Epidermal melanocyte (primary cell): ENCODE results near the gene TSPAN13.

Experiments used
- DNase-seq: peaks from one replicate; pipeline ENCODE4 v3.0.0; 2011; ENCODE audit warnings: low spot score; ENCODE audit not compliant: insufficient read length

TSPAN13 gene

GRCh38 chr7:16753102-16753931 lies at the start of gene TSPAN13:
Gene TSPAN13 (plus strand): TSS chr7:16753755. CDS start chr7:16753968, 213 bp downstream.
- DNase-seq = peak; percentile 39

DNA sequence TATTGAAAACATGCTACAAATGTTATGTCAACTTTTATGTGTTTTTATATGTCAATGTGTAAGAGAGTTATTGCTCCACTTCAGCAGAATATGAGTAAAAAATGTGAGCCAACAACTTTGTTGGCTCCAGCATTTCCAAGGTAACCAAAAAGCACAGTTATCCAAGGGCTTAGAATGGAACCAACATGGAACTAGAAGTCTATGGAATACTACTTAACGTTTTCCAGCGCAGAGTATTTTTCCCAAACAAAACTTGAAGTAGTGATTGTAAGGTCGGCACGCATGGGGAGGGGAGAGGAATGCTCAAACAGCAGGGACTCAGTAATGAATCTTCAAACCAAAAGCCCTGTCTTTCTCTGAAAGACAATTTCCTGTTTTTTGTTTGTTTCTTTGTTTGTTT lies 45.0 kb upstream of the TSPAN13 start:
- no peak for DNase-seq

- no peak for DNase-seq
Observed at GRCh38 chr7:16708980-16709379, 44.6 kb upstream of the TSPAN13 start.

GRCh38 chr7:16710651-16711050 lies 42.9 kb upstream of the TSPAN13 start:
- DNase-seq = no peak

GRCh38 chr7:16711730-16712129 lies 41.8 kb upstream of the TSPAN13 start:
- DNase-seq = no peak

DNA sequence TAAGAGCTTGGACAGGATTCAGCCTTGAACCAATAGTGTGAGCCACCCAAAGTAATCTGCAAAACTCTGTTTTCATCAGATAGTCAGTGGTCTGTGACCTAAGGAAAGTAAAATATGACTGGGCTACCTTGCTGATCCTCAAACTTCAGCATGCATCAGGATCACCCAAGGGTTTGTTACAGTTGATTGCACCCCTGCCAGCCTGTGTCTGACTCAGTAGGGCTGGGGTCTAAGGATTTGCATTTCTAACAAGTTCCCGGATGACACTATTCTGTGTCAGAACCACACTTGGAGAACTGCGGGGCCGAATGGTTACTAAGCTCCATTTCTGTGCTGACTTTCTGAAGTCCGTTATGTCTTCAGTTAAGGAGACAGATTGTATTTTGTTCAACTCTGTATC lies 40.6 kb upstream of the TSPAN13 start:
- DNase-seq = no peak

GRCh38 chr7:16715928-16716327 lies 37.6 kb upstream of the TSPAN13 start:
- no peak for DNase-seq

DNA sequence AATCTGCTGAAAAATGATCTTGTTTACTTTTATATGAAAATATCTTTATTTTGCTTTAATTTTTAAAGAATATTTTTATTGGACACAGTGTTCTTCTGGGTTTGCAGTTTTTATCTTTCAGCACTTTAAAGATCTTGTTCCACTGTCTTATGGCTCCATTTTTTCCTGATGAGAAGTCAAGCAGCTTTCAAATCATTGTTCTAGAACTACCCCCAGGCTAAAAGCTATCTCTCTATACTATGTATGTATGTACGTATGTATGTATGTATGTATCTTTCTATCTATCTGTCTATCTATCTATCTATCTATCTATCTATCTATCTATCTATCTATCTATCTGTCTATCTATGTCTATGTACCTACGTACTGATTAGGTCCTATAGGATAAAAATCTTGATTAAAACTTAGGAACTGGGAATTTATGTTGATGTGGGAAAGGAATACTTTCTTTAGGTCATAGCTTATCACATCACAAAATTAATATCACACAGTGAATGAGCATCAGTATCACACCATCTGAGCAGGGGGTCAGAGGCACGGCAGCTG lies 35.4 kb upstream of the TSPAN13 start:
- no peak for DNase-seq

DNA sequence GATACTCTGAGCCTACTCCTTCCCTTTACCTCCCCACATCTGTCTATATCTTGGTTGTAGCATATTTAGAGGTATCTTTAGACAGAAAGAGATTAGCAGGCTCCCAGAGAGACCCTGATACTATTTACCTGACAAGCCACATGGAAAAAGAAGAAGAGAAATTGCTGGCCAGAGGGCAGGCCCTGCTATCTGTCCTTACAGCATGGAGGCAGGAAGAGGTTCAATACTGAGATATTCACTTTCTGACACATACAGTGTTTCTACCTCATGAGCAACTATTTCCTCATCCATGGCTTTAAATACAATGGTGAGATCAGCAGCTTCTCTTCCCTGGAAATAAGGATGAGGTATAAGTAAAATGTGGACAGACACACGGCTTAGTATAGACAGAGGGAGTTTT lies 33.9 kb upstream of the TSPAN13 start:
- DNase-seq = no peak

- DNase-seq = no peak
Observed at GRCh38 chr7:16721541-16721940, 32.0 kb upstream of the TSPAN13 start.

GRCh38 chr7:16724344-16724743 lies 29.2 kb upstream of the TSPAN13 start:
- DNase-seq = no peak

- DNase-seq = no peak
Observed at GRCh38 chr7:16726189-16726588, 27.4 kb upstream of the TSPAN13 start.

DNA sequence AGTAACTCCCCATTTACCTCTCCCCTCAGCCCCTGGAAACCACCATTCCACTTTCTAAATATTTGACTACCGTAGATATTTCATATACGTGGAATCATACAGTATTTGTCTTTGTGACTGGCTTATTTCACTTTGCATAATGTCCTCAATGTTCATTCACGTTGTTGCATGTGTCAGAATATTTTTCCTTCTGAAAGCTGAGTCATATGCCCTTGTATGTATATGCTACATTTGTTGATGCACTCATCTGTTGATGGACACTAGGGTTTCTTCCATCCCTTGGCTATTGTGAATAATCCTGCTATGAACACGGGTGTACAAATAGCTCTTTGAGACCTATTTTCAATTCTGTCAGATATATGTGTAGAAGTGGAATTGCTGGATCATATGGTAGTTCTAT lies 25.8 kb upstream of the TSPAN13 start:
- no peak for DNase-seq

DNA sequence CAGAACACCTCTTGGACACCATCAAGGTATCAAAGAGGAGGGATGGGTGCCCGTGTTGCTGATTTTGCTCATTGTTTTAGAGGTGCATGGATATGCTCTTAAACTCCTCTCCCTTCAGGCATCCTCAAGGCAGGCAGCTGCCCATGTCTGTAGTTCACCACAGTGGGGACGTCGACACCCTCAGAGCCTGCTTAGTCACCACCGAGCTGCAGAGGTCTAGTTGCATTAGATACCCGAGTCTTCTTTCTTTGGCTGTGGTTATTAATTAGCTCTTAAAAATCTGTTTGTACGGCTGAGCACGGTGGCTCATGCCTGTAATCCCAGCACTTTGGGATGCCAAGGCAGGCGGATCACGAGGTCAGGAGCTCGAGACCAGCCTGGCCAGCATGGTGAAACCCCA lies 24.7 kb upstream of the TSPAN13 start:
- no peak for DNase-seq

DNA sequence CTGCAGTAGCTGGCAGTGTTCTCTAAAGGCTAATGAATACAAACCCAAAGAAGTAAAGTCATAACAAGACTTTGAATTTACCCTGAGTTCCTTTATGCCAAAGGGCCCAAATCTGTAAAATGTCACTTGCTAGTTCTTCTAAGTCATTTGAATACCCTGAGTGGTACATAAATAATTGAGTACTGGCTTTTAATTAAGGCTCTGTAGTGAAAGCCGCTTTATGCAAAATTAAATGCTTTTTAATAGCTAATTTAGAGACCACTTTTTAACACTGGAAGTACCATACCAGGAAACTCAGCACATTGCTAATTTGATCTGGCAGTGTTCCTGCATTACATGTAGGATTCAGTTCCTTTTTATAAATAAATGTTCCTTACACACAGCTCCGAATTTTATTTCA lies 24.0 kb upstream of the TSPAN13 start:
- DNase-seq = no peak

GRCh38 chr7:16730937-16731336 lies 22.6 kb upstream of the TSPAN13 start:
- DNase-seq = no peak

DNA sequence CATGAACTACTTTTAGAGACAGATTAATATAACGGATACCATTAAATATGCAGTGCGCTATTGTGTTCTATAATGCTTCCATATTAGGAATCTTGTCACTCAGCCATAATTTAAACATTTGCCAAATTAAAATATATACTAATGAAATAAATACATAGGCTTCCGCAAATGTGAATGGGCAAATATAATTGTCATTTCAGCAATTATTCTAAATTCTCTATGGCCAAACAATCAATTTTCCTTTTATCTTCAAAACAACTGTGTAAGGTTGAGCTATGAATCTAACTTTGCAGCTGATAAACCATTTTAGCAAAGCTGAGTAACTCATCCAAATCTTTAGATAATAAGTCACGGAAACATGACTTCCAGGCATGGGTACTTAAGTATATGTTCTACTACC lies 20.7 kb upstream of the TSPAN13 start:
- no peak for DNase-seq

GRCh38 chr7:16734148-16734726 lies 19.3 kb upstream of the TSPAN13 start:
- DNase-seq = no peak

- no peak for DNase-seq
Observed at GRCh38 chr7:16735020-16735419, 18.5 kb upstream of the TSPAN13 start.

GRCh38 chr7:16738011-16738688 lies 15.4 kb upstream of the TSPAN13 start:
- no peak for DNase-seq

GRCh38 chr7:16739863-16740622 lies 13.5 kb upstream of the TSPAN13 start:
- DNase-seq = peak; percentile 67

DNA sequence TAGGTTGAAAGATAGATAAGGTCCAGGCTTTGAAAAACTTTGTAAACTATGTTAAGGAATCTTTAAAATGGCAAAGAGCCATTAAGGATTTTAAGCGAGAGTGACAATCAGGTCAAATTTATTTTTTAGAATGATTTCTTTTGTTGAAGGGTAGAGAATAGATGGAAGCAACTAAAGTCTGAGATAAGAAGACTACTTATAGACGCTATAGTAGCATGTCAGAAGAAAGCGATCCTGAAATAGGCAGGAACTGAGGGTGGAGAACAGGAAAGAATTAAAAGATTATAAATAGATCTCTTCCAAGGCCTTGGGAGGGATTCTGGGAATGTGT lies 13.0 kb upstream of the TSPAN13 start:
- no peak for DNase-seq
